ENCODE measurements around the gene PIK3R3. TPM values are rescaled to one million over a fixed set of nuclear protein-coding genes. Genes with fewer than 3 reads are reported as not detected.

Gene PIK3R3
- total RNA-seq, 1 experiment from 2014 or later, result 12.4 TPM

DNA sequence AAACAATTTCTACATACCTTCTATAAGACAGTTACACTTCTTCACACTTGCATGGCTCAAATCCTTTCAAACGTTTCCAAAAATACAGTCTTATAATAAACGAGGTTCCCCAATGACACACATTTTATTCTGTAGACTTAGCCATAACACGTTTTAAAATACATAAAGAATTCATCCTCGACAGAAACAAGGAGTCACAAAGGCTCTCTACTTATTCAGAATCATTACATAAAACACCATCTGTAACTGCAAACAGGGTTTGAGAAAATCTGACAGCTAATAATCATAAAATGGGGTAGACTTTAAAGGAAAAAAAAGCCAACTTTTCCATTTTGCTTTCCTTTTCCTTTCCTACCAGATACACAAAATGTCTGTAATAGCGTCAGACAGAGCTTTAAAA, 1.8 kb downstream of the PIK3R3 start:
- Histone ChIP-seq H3K79me2 (ENCODE audit: insufficient read depth, low read length) (no peaks in the 10 kb centered on the region; the same call in 1 of the 2 replicates), H3K27me3 (ENCODE audit: insufficient read depth, low read length) (no peaks in the 10 kb centered on the region), H3K9ac (ENCODE audit: extremely low read depth, insufficient read length, low read length) (no peak overlapping the region), H4K20me1 (ENCODE audit: control insufficient read depth, insufficient read depth, insufficient read length) (no peaks in the 10 kb centered on the region), H2BK120ac (ENCODE audit: low read depth, low read length, poor library complexity, severe bottlenecking) (no peak overlapping the region), H3K4me2 (ENCODE audit: insufficient read depth, insufficient read length, low read length) (peak overlapping the region; percentile 95), H3K23ac (ENCODE audit: insufficient read length, low read depth, low read length) (no peak overlapping the region), H3T11ph (ENCODE audit: low read length) (no peak overlapping the region), H3K23me2 (ENCODE audit: insufficient read length, low read depth, low read length, poor library complexity, severe bottlenecking) (peaks cover 15% of the 10 kb centered on the region), H2BK5ac (ENCODE audit: insufficient read length, low read length) (no peak overlapping the region), H2AK5ac (ENCODE audit: insufficient read length, low read length) (no peak overlapping the region), H3K18ac (ENCODE audit: insufficient read length, low read depth, low read length) (no peak overlapping the region), H3K9me3 (ENCODE audit: control insufficient read depth, low read depth, low read length) (no peaks in the 10 kb centered on the region), H2BK20ac (ENCODE audit: low read depth, low read length, poor library complexity, severe bottlenecking) (no peak overlapping the region), H3K14ac (ENCODE audit: insufficient read depth, low read length) (no peak overlapping the region), H3K79me1 (ENCODE audit: insufficient read depth, low read depth, low read length, poor library complexity, severe bottlenecking) (no peaks in the 10 kb centered on the region), H2BK15ac (ENCODE audit: low read depth, low read length) (no peak overlapping the region), H2BK12ac (ENCODE audit: insufficient read length, low read depth, low read length) (no peak overlapping the region), H2AFZ (ENCODE audit: low read length) (no peak overlapping the region), H3K4ac (ENCODE audit: low read depth, low read length) (no peak overlapping the region), H4K8ac (replicated peaks; ENCODE audit: insufficient read length, low read depth, low read length) (no peak overlapping the region), H3K56ac (ENCODE audit: insufficient read length, low read depth, low read length) (no peak overlapping the region), H4K5ac (ENCODE audit: insufficient read length, low read depth, low read length) (no peak overlapping the region), H3K27ac (ENCODE audit: insufficient read length, low read depth, low read length) (no peak overlapping the region), H4K91ac (ENCODE audit: insufficient read length, low read depth, low read length) (no peak overlapping the region), H3K4me1 (ENCODE audit: insufficient read depth, low read length) (peaks cover 4% of the 10 kb centered on the region; the same call in 1 of the 2 replicates)
- Mint-ChIP-seq H3K27ac (no peak overlapping the region), H3K27me3 (ENCODE audit: low read depth) (peaks cover 11% of the 10 kb centered on the region), H3K9me3 (peaks cover 0 to 3% of the 10 kb centered on the region in 2 experiments; a peak in 1 of 5 replicates), H3K4me1 (peaks cover 26 to 31% of the 10 kb centered on the region in 2 experiments), H3K36me3 (ENCODE audit: insufficient read depth in 1 of 3, low read depth in 3 of 3) (no peaks in the 10 kb centered on the region; a peak in 1 of 7 replicates), H3K4me3 (peak overlapping the region; percentile 75 to 90)
- TF ChIP-seq, protein P1, sequence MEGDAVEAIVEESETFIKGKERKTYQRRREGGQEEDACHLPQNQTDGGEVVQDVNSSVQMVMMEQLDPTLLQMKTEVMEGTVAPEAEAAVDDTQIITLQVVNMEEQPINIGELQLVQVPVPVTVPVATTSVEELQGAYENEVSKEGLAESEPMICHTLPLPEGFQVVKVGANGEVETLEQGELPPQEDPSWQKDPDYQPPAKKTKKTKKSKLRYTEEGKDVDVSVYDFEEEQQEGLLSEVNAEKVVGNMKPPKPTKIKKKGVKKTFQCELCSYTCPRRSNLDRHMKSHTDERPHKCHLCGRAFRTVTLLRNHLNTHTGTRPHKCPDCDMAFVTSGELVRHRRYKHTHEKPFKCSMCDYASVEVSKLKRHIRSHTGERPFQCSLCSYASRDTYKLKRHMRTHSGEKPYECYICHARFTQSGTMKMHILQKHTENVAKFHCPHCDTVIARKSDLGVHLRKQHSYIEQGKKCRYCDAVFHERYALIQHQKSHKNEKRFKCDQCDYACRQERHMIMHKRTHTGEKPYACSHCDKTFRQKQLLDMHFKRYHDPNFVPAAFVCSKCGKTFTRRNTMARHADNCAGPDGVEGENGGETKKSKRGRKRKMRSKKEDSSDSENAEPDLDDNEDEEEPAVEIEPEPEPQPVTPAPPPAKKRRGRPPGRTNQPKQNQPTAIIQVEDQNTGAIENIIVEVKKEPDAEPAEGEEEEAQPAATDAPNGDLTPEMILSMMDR (conservative IDR thresholded peaks at IDR 0.05), result no peak
- no CpG with 5 or more reads among the region's 5 CpGs for WGBS (ENCODE audit: extremely low coverage, insufficient read length, low lambda C conversion rate)
- no peak for DNase-seq

Data from H9 (cell line).